OCI-LY3 (cell line): ENCODE results near the gene TOM1L2.

Experiments used
- EZH2phosphoT487 ChIP-seq: fragments of 200-600 bp; shearing (Covaris generic); IDR thresholded peaks from 2 replicates; pipeline ENCODE4 v1.6.1; 2018; ENCODE audit warnings: antibody characterized with exemption, mixed run types, low read depth
- TF ChIP-seq, protein P1 (sequence below): fragments of 200-600, 300-600 bp; sonication (generic); IDR thresholded peaks from 2 replicates; pipeline ENCODE4 v1.5.1; 2014; ENCODE audit warnings: antibody characterized with exemption, low read length, low read depth

GRCh38 chr17:17926036-17926435 is 46.2 kb downstream of the TOM1L2 start:
- TF ChIP-seq, protein P1, sequence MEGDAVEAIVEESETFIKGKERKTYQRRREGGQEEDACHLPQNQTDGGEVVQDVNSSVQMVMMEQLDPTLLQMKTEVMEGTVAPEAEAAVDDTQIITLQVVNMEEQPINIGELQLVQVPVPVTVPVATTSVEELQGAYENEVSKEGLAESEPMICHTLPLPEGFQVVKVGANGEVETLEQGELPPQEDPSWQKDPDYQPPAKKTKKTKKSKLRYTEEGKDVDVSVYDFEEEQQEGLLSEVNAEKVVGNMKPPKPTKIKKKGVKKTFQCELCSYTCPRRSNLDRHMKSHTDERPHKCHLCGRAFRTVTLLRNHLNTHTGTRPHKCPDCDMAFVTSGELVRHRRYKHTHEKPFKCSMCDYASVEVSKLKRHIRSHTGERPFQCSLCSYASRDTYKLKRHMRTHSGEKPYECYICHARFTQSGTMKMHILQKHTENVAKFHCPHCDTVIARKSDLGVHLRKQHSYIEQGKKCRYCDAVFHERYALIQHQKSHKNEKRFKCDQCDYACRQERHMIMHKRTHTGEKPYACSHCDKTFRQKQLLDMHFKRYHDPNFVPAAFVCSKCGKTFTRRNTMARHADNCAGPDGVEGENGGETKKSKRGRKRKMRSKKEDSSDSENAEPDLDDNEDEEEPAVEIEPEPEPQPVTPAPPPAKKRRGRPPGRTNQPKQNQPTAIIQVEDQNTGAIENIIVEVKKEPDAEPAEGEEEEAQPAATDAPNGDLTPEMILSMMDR, result no peak
- TF ChIP-seq EZH2phosphoT487, result no peak
